Islet precursor cell (in vitro differentiated cells): ENCODE results near the gene DTWD2.
A peak's percentile ranks its signal among the peaks of the same experiment; 100 is the strongest.
"Not testable (repeated sequence)": the region's sequence is repeated elsewhere in the genome, so short reads cannot be mapped to it uniquely, and the experiment has no call there.

ENCODE experiments used
- DNase-seq: peaks from one replicate; pipeline ENCODE4 v3.0.0-alpha.2; 2018

DTWD2 gene

GRCh38 chr5:118994595-118994994 is 6.2 kb upstream of the DTWD2 start:
- DNase-seq, result no peak

DNA sequence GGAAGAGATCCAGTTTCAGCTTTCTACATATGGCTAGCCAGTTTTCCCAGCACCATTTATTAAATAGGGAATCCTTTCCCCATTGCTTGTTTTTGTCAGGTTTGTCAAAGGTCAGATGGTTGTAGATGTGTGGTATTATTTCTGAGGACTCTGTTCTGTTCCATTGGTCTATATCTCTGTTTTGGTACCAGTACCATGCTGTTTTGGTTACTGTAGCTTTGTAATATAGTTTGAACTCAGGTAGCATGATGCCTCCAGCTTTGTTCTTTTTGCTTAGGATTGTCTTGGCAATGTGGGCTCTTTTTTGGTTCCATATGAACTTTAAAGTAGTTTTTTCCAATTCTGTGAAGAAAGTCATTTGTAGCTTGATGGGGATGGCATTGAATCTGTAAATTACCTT is 4.8 kb upstream of the DTWD2 start:
- not testable (repeated sequence) for DNase-seq

DNA sequence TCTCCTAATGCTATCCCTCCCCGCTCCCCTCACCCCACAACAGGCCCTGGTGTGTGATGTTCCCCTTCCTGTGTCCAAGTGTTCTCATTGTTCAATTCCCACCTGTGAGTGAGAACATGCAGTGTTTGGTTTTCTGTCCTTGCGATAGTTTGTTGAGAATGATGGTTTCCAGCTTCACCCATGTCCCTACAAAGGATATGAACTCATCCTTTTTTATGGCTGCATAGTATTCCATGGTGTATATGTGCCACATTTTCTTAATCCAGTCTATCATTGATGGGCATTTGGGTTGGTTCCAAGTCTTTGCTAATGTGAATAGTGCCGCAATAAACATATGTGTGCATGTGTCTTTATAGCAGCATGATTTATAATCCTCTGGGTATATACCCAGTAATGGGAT is 3.7 kb upstream of the DTWD2 start:
- DNase-seq, result not testable (repeated sequence)

- no peak for DNase-seq
These were observed 2.2 kb upstream of the DTWD2 start for GRCh38 chr5:118990582-118990981.

DNA sequence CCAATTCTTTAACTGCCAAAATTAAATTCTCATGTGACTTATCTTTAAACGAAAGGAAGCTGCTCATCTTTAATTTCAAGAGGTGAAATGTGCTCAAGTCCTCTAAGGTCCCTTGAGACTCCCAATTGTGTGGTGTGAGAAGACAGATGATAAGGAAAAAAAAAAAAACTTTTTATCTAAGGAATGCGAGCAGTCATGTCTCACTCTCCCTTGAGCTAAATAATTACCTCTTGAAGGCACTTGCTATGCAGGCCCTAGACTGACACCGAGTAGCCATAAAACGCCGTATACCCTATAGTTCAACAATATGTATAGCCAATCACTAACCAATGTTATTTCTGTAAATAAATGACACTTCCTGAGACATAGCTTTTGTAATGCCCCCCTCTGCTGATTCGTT is 1.5 kb upstream of the DTWD2 start:
- DNase-seq, result no peak

DNA sequence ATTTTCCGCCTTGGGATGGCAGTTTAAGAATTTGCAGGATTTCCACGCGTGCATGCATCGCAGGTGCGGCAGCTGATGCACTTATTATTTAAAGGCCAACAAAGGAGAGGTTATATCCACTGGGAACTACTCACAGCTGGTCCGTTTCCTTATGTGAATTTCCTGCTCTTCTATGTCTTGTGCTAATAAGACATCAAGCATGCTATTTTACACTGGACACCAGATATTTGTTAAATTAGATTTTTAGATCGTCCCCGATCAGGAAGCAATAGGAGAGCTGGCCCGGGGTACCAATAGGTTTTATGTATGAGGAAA is 476 bp upstream of the DTWD2 start:
- DNase-seq, result no peak

- DNase-seq, result no peak
These were observed 3.7 kb downstream of the DTWD2 start for GRCh38 chr5:118984602-118985001.

DNA sequence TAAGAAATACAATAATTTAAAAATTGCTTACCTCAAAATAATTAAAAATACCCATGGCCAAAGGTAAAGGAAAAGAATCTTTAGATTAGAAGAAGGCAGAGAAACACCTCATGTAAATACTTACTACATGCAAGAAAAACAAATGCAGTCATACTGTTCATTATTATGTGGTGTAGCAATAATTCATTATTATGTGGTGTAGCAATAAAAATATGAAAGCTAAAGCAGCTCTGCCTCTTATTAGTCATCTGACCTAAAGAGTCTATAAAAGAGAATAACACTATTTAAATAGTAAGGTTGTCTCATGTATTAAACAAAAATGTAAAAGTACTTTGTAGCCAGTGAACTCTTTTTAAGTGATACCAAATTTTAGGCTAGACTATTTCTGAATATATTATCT is 6.6 kb downstream of the DTWD2 start:
- no peak for DNase-seq

GRCh38 chr5:118980438-118980837 is 7.9 kb downstream of the DTWD2 start:
- no peak for DNase-seq

DNA sequence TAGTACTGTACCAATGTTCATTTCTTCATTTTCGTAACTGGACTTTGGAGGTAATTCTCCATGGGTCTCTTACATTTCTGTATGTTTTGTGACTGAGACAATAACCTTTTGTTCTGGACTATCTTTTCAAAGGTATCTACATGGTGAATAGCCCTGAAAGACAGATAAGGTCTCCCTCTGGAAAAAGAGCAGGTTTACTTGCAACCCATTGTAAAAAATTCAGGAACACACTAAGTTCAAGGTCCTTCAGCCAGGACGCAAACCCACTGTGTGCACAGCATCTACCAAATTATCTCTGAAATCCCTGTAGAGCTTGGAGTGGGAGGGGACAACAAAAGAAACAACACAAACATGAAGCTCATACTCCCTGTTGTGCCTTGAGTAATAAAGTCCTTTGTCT is 8.3 kb downstream of the DTWD2 start:
- DNase-seq, result no peak

GRCh38 chr5:118973779-118974445 is 14.4 kb downstream of the DTWD2 start:
- not testable (repeated sequence) for DNase-seq

GRCh38 chr5:118968925-118969375 is 19.4 kb downstream of the DTWD2 start:
- peak; percentile 73 for DNase-seq

DNA sequence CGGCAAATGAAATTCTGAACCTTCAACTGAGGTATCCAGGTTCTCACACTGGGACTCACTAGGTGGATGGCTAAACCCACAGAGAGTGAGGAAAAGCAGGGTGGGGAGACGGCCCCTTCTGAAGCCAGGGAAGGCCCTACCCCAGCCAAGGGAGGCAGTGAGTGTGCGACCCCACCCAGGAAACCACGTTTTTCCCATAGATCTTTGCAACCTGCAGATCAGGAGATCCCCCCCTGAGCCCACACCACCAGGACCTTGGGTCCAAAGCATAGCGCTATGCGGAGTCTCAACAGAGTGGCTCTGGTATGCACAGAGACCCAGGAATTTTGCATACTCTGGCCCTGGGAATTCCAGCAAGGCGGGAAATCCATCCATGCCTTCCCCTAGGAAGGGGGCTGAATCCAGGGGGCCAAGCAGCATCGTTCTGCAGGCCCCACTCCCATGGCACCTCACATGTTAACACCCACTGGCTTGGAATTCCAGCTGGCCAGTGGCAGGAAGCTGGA is 19.9 kb downstream of the DTWD2 start:
- no peak for DNase-seq

- no peak for DNase-seq
These were observed 21.3 kb downstream of the DTWD2 start for GRCh38 chr5:118967059-118967508.

- DNase-seq, result no peak
These were observed 22.5 kb downstream of the DTWD2 start for GRCh38 chr5:118965890-118966289.

DNA sequence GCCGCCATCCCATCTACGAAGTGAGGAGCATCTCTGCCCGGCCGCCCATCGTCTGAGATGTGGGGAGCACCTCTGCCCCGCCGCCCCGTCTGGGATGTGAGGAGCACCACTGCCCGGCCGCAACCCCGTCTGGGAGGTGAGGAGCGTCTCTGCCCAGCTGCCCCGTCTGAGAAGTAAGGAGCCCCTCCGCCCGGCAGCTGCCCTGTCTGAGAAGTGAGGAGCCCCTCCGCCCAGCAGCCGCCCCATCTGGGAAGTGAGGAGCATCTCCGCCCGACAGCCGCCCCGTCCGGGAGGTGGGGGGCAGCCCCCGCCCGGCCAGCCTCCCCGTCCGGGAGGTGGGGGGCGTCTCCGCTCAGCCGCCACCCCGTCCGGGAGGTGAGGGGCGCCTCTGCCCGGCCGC is 23.4 kb downstream of the DTWD2 start:
- DNase-seq, result not testable (repeated sequence)

DNA sequence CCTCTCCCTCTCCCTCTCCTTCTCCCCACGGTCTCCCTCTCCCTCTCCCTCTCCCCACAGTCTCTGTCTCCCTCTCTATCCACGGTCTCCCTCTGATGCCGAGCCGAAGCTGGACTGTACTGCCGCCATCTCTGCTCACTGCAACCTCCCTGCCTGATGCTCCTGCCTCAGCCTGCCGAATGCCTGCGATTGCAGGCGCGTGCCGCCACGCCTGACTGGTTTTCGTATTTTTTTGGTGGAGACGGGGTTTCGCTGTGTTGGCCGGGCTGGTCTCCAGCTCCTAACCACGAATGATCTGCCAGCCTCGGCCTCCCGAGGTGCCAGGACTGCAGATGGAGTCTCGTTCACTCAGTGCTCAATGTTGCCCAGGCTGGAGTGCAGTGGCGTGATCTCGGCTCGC is 24.0 kb downstream of the DTWD2 start:
- DNase-seq, result not testable (repeated sequence)

GRCh38 chr5:118963169-118963568 is 25.2 kb downstream of the DTWD2 start:
- no peak for DNase-seq

DNA sequence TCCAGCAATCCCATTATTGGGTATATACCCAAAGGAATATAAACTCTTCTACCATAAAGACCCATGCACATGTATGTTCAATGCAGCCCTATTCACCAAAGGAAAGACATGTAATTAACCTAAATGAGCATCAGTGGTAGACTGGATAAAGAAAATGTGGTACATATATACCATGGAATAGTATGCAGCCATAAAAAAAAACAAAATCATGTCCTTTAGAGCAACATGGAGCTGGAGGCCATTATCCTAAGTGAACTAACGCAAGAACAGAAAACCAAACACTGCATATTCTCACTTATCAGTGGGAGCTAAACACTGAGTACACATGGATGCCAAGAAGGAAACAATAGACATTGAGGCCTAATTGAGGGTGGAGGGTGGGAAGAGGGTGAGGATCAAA is 27.8 kb downstream of the DTWD2 start:
- no peak for DNase-seq

DNA sequence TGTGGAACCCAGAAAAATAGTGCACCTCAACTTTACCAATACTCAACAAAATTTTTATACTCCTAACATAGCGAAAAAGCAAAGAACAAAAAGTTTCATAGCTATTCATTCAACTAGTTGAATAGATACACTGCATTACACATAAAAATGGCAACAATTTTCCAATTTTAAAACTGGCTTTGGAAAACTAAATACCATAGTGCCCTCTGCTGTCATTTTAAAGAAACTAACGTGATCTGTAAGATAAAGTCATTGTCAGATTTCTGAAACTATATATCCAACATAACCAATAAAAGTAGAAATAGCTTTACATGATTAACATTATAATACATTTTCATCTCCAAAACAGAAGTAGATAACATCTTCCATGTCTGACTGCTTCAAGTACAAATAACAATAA is 31.6 kb downstream of the DTWD2 start:
- DNase-seq, result no peak

- DNase-seq, result no peak
These were observed 34.7 kb downstream of the DTWD2 start for GRCh38 chr5:118953652-118954005.

DNA sequence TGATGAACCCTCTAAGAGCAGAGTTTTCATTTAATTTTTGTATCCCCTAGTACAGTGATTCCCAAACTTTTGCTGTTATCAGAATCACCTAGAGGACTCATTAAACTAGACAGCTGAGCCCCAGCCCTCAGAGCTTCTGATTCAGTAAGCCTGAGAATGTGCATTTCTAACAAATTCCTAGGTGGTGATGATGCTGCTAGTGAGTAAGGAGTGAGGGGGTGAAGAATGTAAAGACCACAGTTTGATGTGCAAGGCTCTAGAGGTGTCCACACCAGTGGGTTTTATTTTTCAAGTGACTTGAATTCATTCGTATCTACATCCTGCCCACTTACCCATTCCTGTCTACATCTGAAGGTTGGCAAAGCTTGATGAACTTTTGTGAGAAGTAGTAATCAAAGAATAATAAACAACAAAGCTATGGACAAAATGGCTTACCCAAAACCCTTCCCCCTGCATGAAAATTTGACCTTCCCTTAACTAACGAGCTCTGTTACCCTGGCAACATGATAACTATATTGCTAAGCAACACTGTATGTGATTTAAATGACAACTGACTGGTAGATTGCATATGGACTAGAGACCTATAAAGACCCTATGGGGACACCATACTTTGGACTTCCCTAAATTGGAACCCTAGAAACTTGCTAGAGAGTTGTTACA is 35.2 kb downstream of the DTWD2 start:
- no peak for DNase-seq

DNA sequence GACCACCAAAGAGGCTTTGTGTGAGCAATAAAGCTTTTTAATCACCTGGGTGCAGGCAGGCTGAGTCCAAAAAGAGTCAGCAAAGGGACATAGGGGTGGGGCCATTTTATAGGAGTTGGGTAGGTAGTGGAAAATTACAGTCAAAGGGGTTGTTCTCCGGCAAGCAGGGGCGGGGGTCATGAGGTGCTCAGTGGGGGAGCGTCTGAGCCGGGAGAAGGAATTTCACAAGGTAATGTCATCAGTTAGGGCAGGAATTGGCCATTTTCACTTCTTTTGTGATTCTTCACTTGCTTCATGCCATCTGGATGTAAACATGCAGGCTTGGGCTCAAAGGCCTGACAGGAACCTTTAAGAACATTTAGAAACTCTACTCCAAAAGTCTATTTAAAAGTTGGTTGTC is 36.0 kb downstream of the DTWD2 start:
- DNase-seq, result peak; percentile 61

- DNase-seq, result peak; percentile 60
These were observed 38.0 kb downstream of the DTWD2 start for GRCh38 chr5:118950354-118950753.
